ENCODE results near the gene ICAM1. TPM values are rescaled to one million over a fixed set of nuclear protein-coding genes. Genes with fewer than 3 reads are reported as not detected.

ICAM1 gene
- polyA plus RNA-seq, 1 donor (not counting 4 experiments of a cell fraction or from before 2014, with no cell fraction given), result 0.30 TPM

- no peaks in the 10 kb centered on the region for H3K36me3 ChIP-seq (ENCODE audit: control insufficient read depth in 2 of 2, extremely low read depth in 1 of 2, insufficient read depth in 2 of 2, low read length in 2 of 2)
- peaks cover 19% of the 10 kb centered on the region for H3K4me1 ChIP-seq (ENCODE audit: control insufficient read depth, extremely low read depth, insufficient read depth, low read length)
- H3K4me2 ChIP-seq (ENCODE audit: control insufficient read depth, extremely low read depth, insufficient read depth, low read depth, low read length), result no peak overlapping the region
- H4K20me1 ChIP-seq (ENCODE audit: control insufficient read depth, extremely low read depth, insufficient read depth, low read length), result no peaks in the 10 kb centered on the region
- FAIRE-seq, result no peak
- H3K9me3 ChIP-seq (ENCODE audit: control insufficient read depth, low read depth, low read length), result no peaks in the 10 kb centered on the region
- peak; percentile 46 for TF ChIP-seq EZH2 (IDR thresholded peaks at IDR 0.05; ENCODE audit: low read length)
- TF ChIP-seq CTCF (optimal IDR thresholded peaks at IDR 0.05 in 1 of 3, IDR thresholded peaks at IDR 0.05 in 1 of 3, conservative IDR thresholded peaks at IDR 0.05 in 1 of 3; ENCODE audit: extremely low read depth in 1 of 3, insufficient read depth in 2 of 3, low read length in 3 of 3), result peak in 1 of 3 experiments; percentile 39
- no peak overlapping the region for H3K27ac ChIP-seq (ENCODE audit: control insufficient read depth, insufficient read depth, low read length)
- no peak overlapping the region for H3K4me3 ChIP-seq (ENCODE audit: control insufficient read depth in 2 of 3, extremely low read depth in 1 of 3, insufficient read depth in 2 of 3, low read depth in 1 of 3, low read length in 3 of 3)
- H3K9ac ChIP-seq (ENCODE audit: control insufficient read depth, extremely low read depth, insufficient read depth, low read length), result no peak overlapping the region
- no peak for DNase-seq (ENCODE audit: low read depth, low spot score)
- no peak overlapping the region for H2AFZ ChIP-seq (ENCODE audit: control insufficient read depth, low read length)
- H3K79me2 ChIP-seq (ENCODE audit: control insufficient read depth, insufficient read depth, low read length), result no peaks in the 10 kb centered on the region
- peaks cover 74% of the 10 kb centered on the region for H3K27me3 ChIP-seq (ENCODE audit: control insufficient read depth, extremely low read depth, insufficient read depth, low read length)
- dilution Hi-C loops (cut with MboI; ENCODE audit: extremely low pct_ligation_motif_present, low sequenced_read_pairs), result no loop called here
- no peaks in the 10 kb centered on the region for H3K9me1 ChIP-seq (ENCODE audit: control insufficient read depth, extremely low read depth, insufficient read depth, low read length)
Measured at GRCh38 chr19:10294368-10294697, 23.4 kb downstream of the ICAM1 start.

DNA sequence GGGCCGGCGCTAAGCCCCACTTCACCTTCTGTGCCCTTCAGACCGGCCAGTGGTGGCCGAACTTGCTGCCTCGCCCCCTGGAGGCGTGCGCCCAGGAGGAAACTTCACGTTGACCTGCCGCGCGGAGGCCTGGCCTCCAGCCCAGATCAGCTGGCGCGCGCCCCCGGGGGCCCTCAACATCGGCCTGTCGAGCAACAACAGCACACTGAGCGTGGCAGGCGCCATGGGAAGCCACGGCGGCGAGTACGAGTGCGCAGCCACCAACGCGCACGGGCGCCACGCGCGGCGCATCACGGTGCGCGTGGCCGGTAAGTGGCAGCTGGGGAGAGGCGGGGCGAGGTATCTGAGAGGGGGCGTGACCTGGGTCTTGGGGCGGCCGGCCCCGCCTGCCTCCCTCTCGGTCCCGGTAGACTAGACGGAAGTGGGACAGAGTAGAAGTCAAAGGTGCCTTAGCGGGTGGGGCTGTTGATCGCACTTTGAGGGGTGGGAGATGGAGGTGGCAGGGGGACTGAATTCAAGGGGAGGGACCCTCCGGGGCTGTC, 24.5 kb downstream of the ICAM1 start:
- Histone ChIP-seq H3K4me1 (ENCODE audit: control insufficient read depth, extremely low read depth, insufficient read depth, low read length) (peaks cover 12% of the 10 kb centered on the region), H3K27me3 (ENCODE audit: control insufficient read depth, extremely low read depth, insufficient read depth, low read length) (peaks cover 65% of the 10 kb centered on the region), H3K9me3 (ENCODE audit: control insufficient read depth, low read depth, low read length) (no peaks in the 10 kb centered on the region), H3K36me3 (ENCODE audit: control insufficient read depth in 2 of 2, extremely low read depth in 1 of 2, insufficient read depth in 2 of 2, low read length in 2 of 2) (no peaks in the 10 kb centered on the region), H3K4me2 (ENCODE audit: control insufficient read depth, extremely low read depth, insufficient read depth, low read depth, low read length) (peak overlapping the region; percentile 45), H3K27ac (ENCODE audit: control insufficient read depth, insufficient read depth, low read length) (no peak overlapping the region), H3K9ac (ENCODE audit: control insufficient read depth, extremely low read depth, insufficient read depth, low read length) (no peak overlapping the region), H3K4me3 (ENCODE audit: control insufficient read depth in 2 of 3, extremely low read depth in 1 of 3, insufficient read depth in 2 of 3, low read depth in 1 of 3, low read length in 3 of 3) (peak overlapping the region in 1 of 3 experiments; percentile 26), H4K20me1 (ENCODE audit: control insufficient read depth, extremely low read depth, insufficient read depth, low read length) (no peaks in the 10 kb centered on the region), H2AFZ (ENCODE audit: control insufficient read depth, low read length) (no peak overlapping the region), H3K9me1 (ENCODE audit: control insufficient read depth, extremely low read depth, insufficient read depth, low read length) (no peaks in the 10 kb centered on the region), H3K79me2 (ENCODE audit: control insufficient read depth, insufficient read depth, low read length) (no peaks in the 10 kb centered on the region)
- no peak for FAIRE-seq
- dilution Hi-C loops (cut with MboI; ENCODE audit: extremely low pct_ligation_motif_present, low sequenced_read_pairs), result no loop called here
- no peak for TF ChIP-seq CTCF (optimal IDR thresholded peaks at IDR 0.05 in 1 of 3, IDR thresholded peaks at IDR 0.05 in 1 of 3, conservative IDR thresholded peaks at IDR 0.05 in 1 of 3; ENCODE audit: extremely low read depth in 1 of 3, insufficient read depth in 2 of 3, low read length in 3 of 3)
- no peak for TF ChIP-seq EZH2 (IDR thresholded peaks at IDR 0.05; ENCODE audit: low read length)
- DNase-seq (ENCODE audit: low read depth, low spot score), result no peak
